Measurements from ENCODE around the gene UTP11. TPM values are rescaled to one million over a fixed set of nuclear protein-coding genes. Genes with fewer than 3 reads are reported as not detected.
"Not testable (repeated sequence)": the region's sequence is repeated elsewhere in the genome, so short reads cannot be mapped to it uniquely, and the experiment has no call there.

The UTP11 gene
- total and polyA plus RNA-seq, 2 donors (not counting 3 experiments of a cell fraction or from before 2014, with no cell fraction given) = 20.1 to 54.1 TPM

GRCh38 chr1:38031513-38031866 lies 19.0 kb downstream of the UTP11 start:
- BruUV-seq (replicated peaks) = no TSS peak
- Histone ChIP-seq H2AFZ (ENCODE audit: low read depth, low read length) (no peak overlapping the region), H3K27ac (ENCODE audit: insufficient read depth, low read depth, low read length) (no peak overlapping the region), H3K79me2 (ENCODE audit: control insufficient read depth, insufficient read depth, low read length) (no peaks in the 10 kb centered on the region), H3K36me3 (ENCODE audit: control insufficient read depth in 2 of 2, extremely low read depth in 1 of 2, insufficient read depth in 2 of 2, low read length in 2 of 2) (no peaks in the 10 kb centered on the region), H3K4me1 (ENCODE audit: control insufficient read depth, extremely low read depth, insufficient read depth, low read length) (peaks cover 26% of the 10 kb centered on the region), H3K9me3 (replicated peaks; ENCODE audit: control insufficient read depth, insufficient read depth, low read length) (no peaks in the 10 kb centered on the region), H3K27me3 (ENCODE audit: control insufficient read depth in 2 of 2, insufficient read depth in 2 of 2, low read length in 2 of 2) (no peaks in the 10 kb centered on the region), H3K4me3 (replicated peaks in 1 of 3; ENCODE audit: insufficient read depth in 1 of 3, low read depth in 1 of 3, low read length in 3 of 3) (no peak overlapping the region), H3K9me1 (replicated peaks; ENCODE audit: control insufficient read depth, extremely low read depth, insufficient read depth, low read length) (no peaks in the 10 kb centered on the region), H3K9ac (replicated peaks; ENCODE audit: extremely low read depth, insufficient read depth, low read length) (no peak overlapping the region), H4K20me1 (replicated peaks; ENCODE audit: control insufficient read depth, extremely low read depth, insufficient read depth, low read length) (no peaks in the 10 kb centered on the region), H3K4me2 (ENCODE audit: insufficient read depth, low read length) (no peak overlapping the region)
- intact Hi-C loops (cut with micrococcal nuclease) = no loop called here
- FAIRE-seq (no peak), DNase-seq (ENCODE audit: low read depth, low spot score) (no peak)
- ChIA-PET CTCF (no interaction called here), POLR2A (interaction anchor here (0.7 kb wide), 1 partner anchor 40 kb away, joined by 3 read pairs; no protein-coding TSS in a partner anchor)
- dilution Hi-C loops (cut with MboI; ENCODE audit: extremely low pct_ligation_motif_present, low sequenced_read_pairs) = no loop called here
- TF ChIP-seq FOS (IDR thresholded peaks at IDR 0.05; ENCODE audit: borderline replicate concordance, insufficient read depth, low read length) (no peak), EZH2 (IDR thresholded peaks at IDR 0.05; ENCODE audit: borderline replicate concordance, low read depth, low read length, severe bottlenecking) (no peak)

- H3K4me1 ChIP-seq (ENCODE audit: control insufficient read depth, extremely low read depth, insufficient read depth, low read length) = peaks cover 20% of the 10 kb centered on the region
- H3K9me1 ChIP-seq (replicated peaks; ENCODE audit: control insufficient read depth, extremely low read depth, insufficient read depth, low read length); H3K36me3 ChIP-seq (ENCODE audit: control insufficient read depth in 2 of 2, extremely low read depth in 1 of 2, insufficient read depth in 2 of 2, low read length in 2 of 2); BruUV-seq (replicated peaks); FAIRE-seq; DNase-seq (ENCODE audit: low read depth, low spot score); dilution Hi-C loops (cut with MboI; ENCODE audit: extremely low pct_ligation_motif_present, low sequenced_read_pairs); H3K27me3 ChIP-seq (ENCODE audit: control insufficient read depth in 2 of 2, insufficient read depth in 2 of 2, low read length in 2 of 2); H3K9me3 ChIP-seq (replicated peaks; ENCODE audit: control insufficient read depth, insufficient read depth, low read length); H3K9ac ChIP-seq (replicated peaks; ENCODE audit: extremely low read depth, insufficient read depth, low read length); H3K79me2 ChIP-seq (ENCODE audit: control insufficient read depth, insufficient read depth, low read length); H2AFZ ChIP-seq (ENCODE audit: low read depth, low read length); H3K4me2 ChIP-seq (ENCODE audit: insufficient read depth, low read length); H4K20me1 ChIP-seq (replicated peaks; ENCODE audit: control insufficient read depth, extremely low read depth, insufficient read depth, low read length); intact Hi-C loops (cut with micrococcal nuclease); H3K27ac ChIP-seq (ENCODE audit: insufficient read depth, low read depth, low read length); POLR2A ChIA-PET; H3K4me3 ChIP-seq (replicated peaks in 1 of 3; ENCODE audit: insufficient read depth in 1 of 3, low read depth in 1 of 3, low read length in 3 of 3): not testable (repeated sequence)
- CTCF ChIA-PET = interaction anchor here (2.2 kb wide), 1 partner anchor 38 kb away, joined by 7 read pairs; no protein-coding TSS in a partner anchor
Observed at GRCh38 chr1:38032992-38033391, 20.5 kb downstream of the UTP11 start.
